HG02623 (cell line): ENCODE measurements around the gene LGI1.

ENCODE experiments used
- ATAC-seq: cut with Tn5 transposase; IDR thresholded peaks from one replicate; pipeline ENCODE4 v1.9.1; 2021; ENCODE audit warnings: moderate library complexity; ENCODE audit not compliant: unreplicated experiment

Gene LGI1

DNA sequence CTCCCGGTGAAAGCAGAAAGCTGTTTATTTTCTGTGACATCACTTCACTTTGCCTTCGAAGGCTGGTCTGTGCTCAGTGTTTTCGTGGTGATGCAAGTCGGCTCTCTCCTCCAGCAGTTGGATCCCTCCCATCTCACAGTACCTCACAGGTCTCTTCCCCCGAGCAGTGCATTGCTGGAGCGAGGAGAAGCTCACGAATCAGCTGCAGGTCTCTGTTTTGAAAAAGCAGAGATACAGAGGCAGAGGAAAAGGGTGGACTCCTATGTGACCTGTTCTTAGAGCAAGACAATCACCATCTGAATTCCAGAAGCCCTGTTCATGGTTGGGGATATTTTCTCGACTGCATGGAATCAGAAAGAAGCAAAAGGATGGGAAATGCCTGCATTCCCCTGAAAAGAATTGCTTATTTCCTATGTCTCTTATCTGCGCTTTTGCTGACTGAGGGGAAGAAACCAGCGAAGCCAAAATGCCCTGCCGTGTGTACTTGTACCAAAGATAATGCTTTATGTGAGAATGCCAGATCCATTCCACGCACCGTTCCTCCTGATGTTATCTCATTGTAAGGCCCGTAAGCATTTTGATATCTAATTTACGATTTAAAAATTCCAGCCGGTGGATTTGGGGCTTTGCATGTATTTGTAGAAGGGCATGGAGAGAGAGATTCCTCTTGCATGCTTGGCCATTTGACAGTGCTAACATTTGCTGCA, at the start of gene LGI1:
LGI1 (plus strand) TSS at position 136 of the 707 bp plus-strand sequence; CDS start at position 345, 209 bp downstream.
- no peak for ATAC-seq

DNA sequence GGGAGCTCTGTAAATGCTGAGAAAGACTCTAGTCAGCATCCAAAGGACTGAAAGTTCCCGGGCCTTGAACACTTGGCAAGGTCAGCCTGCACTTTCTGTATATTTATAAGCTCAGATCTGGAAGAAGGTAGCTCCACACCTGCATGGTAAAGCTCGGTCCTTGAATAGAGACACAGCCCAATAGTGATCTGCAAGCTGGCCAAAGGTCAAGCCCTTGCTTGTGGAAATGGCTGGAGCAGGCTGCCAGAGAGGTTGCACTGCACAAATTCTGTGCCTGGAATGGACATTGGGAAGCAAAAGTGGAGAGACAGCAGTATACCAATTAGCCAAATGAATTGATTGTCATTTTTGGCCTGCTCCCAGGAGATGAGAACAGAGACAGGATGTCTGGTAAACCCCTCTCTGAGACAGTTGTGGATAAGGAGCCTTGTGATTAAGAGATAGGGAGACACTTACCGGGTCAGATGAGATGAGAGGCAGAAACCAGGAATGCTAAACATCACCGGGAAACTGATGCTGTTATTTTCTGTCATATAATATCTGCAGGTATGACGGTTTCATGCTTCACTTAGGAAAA, 47.3 kb upstream of the LGI1 start:
- no peak for ATAC-seq

DNA sequence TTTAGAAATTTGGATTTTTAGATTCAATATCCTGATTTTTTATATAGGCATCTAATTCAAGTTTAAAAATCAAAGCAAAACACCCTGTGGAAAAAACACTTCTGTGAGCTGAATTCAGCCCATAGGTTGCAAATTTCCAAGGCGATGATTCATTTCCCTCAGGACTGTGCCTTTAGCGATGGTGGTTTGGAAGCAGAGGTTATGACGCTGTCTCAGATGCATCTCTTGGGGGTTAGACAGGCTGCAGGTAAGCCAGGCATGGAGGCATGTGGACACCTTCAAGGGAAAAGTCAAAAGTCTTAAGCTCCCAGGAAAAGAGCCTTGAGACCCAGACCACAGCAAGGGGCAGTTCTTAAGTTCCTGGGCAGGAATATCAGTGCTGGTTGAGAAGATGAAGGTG, 45.8 kb upstream of the LGI1 start:
- no peak for ATAC-seq

DNA sequence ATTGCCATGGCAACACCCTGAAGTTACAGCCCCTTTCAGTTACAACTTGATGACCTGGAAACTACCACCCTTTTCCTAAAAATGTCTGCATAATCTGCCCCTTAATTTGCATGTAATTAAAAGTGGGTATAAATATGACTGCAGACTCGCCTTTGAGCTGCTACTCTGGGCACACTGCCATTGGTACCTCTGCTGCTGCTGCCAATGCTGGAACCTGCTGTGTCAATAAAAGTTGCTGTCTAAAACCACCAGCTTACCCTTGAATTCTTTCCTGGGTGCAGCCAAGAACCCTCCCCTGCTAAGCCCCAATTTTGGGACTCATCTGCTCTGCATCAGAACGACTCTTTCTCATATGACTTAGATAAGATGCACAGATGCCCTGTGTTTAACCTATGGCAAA, 45.1 kb upstream of the LGI1 start:
- ATAC-seq, result no peak

DNA sequence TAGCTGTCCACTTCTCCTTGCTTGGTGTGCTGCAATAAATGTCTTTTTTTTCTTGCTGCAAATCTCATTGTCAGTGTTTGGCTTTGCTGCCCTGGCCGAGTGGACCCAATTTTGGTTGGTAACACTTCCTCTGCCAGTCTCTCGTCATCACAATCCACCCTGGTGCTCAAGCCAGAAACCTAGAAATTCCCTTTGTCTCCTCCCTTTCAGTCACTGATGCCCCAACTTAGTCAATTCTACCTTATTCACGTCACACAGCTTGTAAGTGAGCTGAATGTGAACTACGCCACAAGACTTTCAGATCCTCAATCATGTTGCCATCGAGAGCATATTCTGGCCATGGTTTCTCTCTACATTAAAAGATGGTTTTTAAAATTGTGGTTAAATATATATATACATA, 42.4 kb upstream of the LGI1 start:
- ATAC-seq, result peak; percentile 88

DNA sequence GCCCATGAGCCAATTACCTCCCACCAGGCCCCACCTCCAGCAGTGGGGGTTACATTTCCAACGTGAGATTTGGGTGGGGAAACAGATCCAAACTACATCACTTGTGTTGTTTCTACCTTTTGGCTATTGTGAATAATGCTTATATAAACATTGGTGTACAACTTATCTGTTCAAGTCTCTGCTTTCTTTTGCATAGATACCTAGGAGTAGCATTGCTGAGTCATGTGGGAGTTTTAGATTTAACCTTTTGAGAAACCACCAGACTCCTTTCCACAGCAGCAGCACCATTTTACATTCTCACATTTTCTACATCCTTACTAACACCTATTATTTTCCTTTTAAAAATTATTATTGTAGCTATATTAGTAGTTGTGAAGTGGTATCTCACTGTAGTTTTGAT, 41.0 kb upstream of the LGI1 start:
- ATAC-seq, result no peak

DNA sequence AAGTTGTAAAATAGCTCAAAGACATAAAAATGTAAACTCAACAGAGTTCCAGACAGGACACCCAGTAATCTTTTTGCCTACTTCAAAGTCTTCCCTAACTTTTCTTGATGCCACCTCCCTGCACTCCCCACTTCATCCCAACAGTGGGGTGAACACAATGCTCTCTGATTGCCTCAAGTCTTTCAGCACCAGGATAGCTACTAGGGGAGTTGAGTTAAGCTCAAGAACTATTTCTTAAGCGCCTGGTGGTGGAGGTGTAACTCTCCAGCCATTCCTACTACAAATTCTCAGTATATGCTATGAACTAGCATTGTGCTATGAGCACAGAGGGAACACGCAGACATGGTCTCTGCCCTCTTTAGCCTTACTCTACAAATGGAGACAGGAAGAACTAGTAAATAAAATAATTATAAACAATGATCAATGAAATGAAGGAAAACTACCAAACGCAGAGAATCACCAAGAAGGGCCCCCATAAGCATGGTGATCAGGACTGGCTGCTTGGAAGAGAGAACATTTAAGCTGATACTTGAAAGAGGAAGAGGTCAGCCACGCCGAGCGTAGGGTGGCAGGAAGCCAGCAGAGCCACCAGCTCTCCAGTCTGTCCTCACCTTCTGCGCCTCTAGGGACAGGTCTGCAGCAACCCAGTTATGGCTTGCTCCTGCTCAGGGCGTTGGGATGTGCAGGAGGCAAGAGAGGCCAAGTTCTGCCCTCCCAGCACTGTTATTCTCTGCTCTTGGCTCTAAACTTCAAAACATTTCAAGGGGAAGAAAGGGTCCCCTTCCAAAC, 38.6 kb upstream of the LGI1 start:
- ATAC-seq, result peak; percentile 39

DNA sequence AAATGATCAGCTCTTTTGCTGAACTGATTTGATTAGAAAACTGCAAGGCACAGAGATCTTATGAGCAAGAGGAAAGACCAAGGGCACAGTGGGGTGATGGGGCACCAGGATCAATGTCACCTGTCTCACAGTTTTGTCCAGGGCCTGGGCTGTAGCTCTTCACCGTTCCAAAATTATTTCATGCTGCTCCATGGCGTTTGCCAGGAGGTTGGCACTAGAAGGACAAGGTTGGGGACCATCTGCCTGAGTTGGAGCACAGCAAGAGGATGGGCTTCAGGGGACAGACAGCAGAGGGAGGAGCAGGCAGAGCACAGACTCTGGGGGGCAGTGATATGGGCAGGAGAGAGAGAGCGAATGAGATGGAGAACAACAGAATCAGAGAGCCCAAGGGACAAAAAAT, 37.8 kb upstream of the LGI1 start:
- ATAC-seq, result no peak

DNA sequence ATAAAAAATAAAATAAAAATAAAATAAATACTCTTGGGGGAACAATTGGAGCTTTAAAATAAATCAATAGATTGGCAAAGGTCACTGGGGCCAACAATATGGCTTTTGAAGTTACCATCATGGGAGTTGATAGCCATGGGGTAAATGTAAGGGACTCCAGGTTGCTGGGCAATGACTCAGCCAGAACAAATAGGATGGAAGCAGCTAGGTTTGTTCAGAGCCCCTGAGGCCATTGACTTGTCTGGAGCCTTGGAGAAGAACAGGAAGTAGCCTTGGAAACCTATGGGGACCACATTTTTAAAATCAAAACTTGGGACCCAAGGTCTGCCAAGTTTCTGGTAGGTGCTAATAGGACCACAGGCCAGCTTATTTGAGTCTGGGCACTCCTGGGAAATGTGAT, 35.2 kb upstream of the LGI1 start:
- no peak for ATAC-seq

DNA sequence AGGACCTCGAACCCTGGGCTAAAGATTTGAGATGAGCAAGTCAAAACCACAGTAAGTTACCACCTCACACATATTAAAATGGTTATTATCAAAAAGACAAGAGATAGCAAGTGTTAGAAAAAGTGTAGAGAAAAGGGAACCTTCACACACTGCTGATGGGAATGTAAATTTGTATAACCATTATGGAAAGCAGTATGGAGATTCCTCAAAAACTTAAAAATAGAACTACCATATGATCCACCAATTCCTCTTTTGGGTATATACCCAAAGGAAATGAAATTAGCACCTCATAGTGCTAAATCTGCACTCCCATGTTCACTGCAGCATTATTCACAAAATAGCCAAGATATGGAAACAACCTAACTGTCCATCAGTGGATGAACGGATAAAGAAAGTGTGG, 34.6 kb upstream of the LGI1 start:
- ATAC-seq, result no peak

DNA sequence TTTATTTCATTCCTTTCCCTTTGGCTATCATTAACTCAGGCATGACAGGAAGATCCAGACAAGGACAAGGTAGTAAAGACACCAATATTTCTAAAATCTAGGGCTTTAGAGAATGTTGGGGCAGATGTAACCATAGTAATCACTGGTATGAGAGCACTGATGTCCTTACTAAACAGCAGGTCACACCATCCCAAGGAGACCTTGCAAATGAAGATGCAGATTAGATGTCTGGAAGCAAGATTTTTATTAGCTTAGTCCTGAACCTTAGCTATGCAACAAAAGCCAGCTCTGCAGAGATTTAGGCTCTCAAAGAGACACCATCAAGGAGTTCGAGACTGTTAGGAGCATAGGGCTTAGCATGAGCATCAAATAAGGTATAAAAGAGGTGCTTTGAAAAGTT, 31.7 kb upstream of the LGI1 start:
- no peak for ATAC-seq

DNA sequence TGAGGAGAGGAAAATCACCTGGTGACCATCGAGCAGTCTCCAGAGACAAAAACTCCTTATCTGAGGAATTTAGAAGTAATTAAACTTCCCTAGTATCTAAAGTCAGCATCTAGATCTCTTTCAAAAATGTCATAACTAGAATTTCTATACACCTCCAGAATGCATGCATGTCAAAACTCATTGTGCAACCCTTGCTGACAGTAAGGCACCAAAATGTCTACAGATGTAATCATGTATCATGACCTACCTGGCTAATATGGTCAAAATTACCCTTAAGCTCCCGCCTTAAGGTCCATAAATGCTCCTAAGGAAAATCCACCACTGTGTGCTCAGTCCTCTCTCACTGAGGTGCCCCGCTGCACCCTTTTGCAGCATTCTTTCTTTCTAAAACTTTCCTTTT, 16.4 kb upstream of the LGI1 start:
- no peak for ATAC-seq

DNA sequence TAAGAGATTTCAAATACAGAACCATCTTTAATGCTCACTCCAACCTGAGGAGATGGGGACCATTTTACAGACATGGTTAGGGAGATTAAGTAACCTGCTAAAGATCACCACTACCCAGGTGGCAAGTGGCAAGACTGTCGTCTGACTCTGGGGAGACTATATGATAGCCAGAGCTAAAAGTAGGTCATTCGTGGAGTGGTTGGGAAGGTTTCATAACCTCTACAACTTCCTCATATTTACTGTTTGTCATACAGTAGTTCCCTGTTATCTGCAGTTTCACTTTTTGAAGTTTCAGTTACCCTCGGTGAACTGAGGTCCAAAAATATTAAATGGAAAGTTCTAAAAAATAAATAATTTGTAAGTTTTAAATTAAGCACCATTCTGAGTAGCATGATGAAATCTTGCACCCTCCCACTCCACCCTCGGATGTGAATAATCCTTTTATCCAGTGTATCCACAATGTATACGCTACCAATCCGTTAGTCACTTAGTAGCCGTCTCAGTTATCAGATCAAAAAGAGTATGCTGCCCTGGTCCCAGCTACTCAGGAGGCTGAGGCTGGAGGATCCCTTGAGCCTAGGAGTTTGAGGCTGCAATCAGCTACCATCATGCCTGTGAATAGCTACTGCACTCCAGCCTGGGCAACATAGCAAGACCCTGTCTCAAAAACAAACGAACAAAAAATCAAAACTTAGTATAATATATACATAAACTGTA, 14.9 kb upstream of the LGI1 start:
- no peak for ATAC-seq

DNA sequence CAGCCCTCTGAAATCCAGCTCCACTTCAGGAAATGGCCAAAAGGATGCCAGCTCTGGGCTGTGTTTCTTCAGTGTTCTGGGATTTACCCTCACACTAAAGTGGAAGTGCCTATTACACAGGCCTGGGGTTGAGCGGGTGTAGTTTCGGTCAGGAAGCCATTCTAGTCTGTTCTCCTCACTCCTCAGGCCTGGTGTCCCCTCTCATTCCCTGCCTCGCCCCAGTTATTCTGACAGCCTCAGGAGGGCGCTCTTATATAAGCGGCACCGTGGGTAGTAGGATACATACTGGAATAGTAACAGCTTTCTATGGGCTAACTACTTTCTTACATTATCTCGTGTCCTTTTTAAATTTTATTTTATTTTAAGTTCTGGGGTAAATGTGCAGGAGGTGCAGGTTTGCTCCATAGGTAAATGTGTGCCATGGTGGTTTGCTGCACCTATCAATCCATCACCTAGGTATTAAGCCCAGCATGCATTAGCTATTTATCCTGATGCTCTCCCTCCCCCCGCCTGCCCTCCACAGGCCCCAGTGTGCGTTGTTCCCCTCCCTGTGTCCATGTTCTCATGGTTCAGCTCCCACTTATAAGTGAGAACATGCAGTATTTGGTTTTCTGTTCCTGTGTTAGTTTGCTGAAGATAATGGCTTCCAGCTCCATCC, 12.2 kb upstream of the LGI1 start:
- ATAC-seq, result no peak

DNA sequence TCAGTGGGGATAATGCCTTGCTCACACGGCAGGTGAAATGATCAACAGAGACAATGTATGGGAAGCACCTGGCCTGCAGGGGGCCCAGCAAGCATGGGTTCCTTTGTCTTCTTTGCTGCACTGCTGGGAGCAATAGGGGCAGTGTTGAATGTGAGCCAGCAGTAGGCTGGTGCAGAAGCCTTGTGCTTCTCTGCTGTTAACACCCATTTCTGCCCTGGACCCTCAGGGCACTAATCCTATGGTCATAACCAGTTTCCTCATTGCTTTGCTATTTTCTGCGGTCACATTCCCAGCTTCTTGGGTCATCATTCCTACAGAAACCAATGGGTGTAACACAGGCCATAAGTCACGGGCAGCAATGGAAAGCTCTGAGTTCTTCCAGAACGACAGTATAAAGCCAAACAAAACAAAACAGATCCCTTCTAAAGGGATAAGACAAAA, 10.9 kb upstream of the LGI1 start:
- no peak for ATAC-seq

DNA sequence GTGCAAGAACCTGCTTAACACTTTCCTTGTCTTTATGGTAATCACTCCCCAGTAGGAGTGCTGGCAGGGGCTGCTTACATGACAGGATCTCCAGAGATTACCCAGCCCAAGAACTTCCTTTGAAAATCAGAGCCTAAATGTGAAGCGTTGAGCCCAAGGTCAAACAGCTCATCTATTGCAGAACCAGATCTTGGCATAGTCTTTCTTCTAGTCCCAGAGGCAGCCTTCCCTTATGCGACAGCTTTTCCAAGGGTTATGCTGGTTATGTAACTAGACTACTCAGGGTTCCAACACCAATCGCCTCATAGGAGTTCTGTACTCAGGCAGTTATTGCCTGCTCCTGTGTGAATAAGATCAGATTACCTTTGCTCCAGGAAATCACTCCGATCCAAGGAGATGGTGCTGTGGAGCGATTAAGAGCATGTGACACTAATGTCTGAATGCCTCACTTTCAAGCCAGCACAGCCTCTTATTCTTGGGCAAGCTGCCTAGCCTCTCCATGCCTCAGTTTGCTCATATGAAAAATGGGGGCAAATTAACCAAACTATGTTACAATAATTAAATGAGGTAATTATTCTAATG, 8.4 kb upstream of the LGI1 start:
- no peak for ATAC-seq

DNA sequence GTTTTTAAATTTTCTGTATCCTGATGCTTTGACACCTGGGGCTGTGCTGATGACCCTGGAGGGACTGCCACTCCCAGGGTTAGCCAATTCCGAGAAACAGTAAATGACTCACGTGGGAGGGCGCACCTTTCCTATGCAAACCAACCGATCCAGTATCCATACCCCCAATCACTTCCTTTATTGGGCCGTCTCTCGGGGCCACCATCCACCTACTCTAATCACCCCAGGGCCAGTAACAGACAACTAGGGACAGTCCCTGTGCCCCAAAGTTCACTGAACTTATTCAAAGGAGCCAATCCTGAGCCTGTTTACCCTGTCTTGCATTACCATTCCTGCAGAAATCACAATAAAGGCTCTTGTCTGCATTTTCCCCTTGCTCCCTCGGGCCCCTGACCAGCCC, 6.6 kb upstream of the LGI1 start:
- no peak for ATAC-seq

DNA sequence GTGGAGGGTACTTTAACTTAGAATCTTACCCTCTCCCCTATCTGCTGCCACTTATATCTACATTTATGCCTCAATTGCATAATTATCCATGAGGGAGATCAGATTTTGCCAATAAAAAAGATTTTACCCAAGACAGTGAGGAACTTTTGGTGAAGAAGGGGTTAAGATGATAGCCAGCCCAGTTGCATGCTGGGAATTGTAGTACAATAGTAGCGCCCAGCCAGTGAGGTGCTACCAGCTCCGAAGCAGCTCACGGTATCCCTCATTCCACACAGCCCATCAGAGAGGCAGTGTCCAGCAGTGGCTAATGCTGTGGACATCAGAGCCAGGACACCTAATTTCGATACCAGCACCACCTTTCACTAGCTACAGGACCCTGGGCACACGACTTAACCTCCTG, 5.9 kb upstream of the LGI1 start:
- ATAC-seq, result no peak

DNA sequence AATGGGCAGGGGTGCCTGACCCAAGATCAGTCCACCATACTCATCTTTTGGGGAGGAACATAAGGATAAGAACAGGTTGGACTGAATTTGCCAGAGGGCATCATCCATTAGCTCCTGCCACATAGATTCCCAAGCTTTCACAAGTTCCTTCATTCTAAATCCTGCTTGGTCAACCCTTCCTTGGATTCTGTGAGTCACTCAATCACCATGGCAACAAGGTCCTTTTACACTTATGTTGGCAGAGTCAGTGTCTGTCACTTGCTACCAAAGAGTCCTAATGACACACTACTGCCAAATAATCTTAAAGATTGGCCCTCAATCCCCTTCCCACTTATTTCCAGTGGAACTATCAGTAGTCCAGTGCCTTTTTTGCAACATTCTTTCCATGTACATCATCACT, 5.0 kb upstream of the LGI1 start:
- ATAC-seq, result no peak

DNA sequence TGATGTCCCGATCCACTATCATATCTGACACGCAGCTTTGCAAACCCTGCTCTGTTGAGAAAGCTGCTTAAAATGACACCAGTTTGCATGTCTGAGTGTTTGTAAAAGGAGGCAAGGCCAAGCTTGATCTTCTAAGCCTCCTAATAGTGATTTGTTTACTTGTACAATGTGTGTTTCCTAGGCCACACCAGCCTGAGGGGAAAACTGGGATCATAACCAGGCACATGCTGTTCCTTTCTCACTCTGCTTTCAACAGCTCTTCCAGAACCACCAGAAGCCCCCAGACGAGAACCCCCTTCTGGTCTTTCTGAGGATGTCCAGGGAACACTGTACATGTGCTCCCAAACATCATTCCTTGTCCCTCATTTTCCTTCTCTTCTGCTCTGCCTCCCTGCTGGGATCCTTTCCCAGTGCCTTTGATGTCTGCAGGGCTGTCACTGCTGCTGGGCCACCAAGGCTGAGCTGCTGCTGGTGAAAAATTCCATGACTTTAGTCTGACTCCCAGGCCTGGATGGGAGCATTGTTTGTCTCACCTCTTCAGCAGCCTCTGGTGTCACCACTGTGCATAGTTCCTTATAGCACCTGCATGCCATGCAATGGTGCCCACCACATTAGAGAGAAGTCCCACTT, 4.0 kb upstream of the LGI1 start:
- no peak for ATAC-seq
